Neural progenitor cell (in vitro differentiated cells): ENCODE data around the gene NCOA3. TPM values are rescaled to one million over a fixed set of nuclear protein-coding genes. Genes with fewer than 3 reads are reported as not detected.
A peak's percentile ranks its signal among the peaks of the same experiment; 100 is the strongest.

Experiments
- DNase-seq: peaks from one replicate; pipeline ENCODE4 v3.0.0-alpha.2; 2016; ENCODE audit warnings: low spot score
- H2AFZ ChIP-seq: fragments of 200-600 bp; sonication (generic); replicated peaks from 2 replicates; pipeline ENCODE4 v1.6.1; 2016; ENCODE audit warnings: antibody characterized with exemption
- H3F3A ChIP-seq: fragments of 200-600 bp; sonication (generic); 2 replicates; pipeline ENCODE4 v1.6.1; 2016; ENCODE audit warnings: antibody characterized with exemption, low read depth
- H3K27ac ChIP-seq: fragments of 200-600 bp; sonication (generic); 2 replicates; pipeline ENCODE4 v1.5.1; 2016; ENCODE audit warnings: mild to moderate bottlenecking
- H3K27me3 ChIP-seq: fragments of 200-600 bp; sonication (generic); 2 replicates; pipeline ENCODE4 v1.6.1; 2016; ENCODE audit warnings: mild to moderate bottlenecking, moderate library complexity
- H3K36me3 ChIP-seq: fragments of 200-600 bp; sonication (generic); 2 replicates; pipeline ENCODE4 v1.5.1; 2016
- H3K4me1 ChIP-seq: fragments of 200-600 bp; sonication (generic); 2 replicates; pipeline ENCODE4 v1.6.1; 2016; ENCODE audit warnings: mixed run types
- H3K4me2 ChIP-seq: fragments of 200-600 bp; sonication (generic); 2 replicates; pipeline ENCODE4 v1.6.1; 2016
- H3K4me3 ChIP-seq: fragments of 200-600 bp; sonication (generic); 2 replicates; pipeline ENCODE4 v1.5.1; 2016
- H3K79me2 ChIP-seq: fragments of 200-600 bp; sonication (generic); 2 replicates; pipeline ENCODE4 v1.6.1; 2016; ENCODE audit warnings: low read depth
- H3K9ac ChIP-seq: fragments of 200-600 bp; sonication (generic); 2 replicates; pipeline ENCODE4 v1.6.1; 2016
- H3K9me3 ChIP-seq: fragments of 200-600 bp; sonication (generic); 2 replicates; pipeline ENCODE4 v1.5.1; 2016; ENCODE audit warnings: low read depth
- H4K20me1 ChIP-seq: fragments of 200-600 bp; sonication (generic); 2 replicates; pipeline ENCODE4 v1.6.1; 2016; ENCODE audit warnings: low read depth
- H3K27ac Mint-ChIP-seq: 3 replicates; pipeline ENCODE4 v1.8.0; 2021; ENCODE audit warnings: mixed read lengths
- H3K27me3 Mint-ChIP-seq: 2 replicates; pipeline ENCODE4 v1.8.0; 2022; ENCODE audit warnings: low read depth, mild to moderate bottlenecking, inconsistent platforms, moderate library complexity, mixed read lengths; ENCODE audit not compliant: insufficient read depth
- H3K36me3 Mint-ChIP-seq: 3 replicates; pipeline ENCODE4 v1.8.0; 2021; ENCODE audit warnings: mixed read lengths
- H3K4me1 Mint-ChIP-seq: 3 replicates; pipeline ENCODE4 v1.8.0; 2021; ENCODE audit warnings: mixed read lengths
- H3K4me3 Mint-ChIP-seq: 3 replicates; pipeline ENCODE4 v1.8.0; 2021; ENCODE audit warnings: mild to moderate bottlenecking, moderate library complexity, mixed read lengths
- H3K9me3 Mint-ChIP-seq: 3 replicates; pipeline ENCODE4 v1.8.0; 2020; ENCODE audit warnings: mixed read lengths
- CTCF ChIP-seq: fragments of 200-600 bp; sonication (generic); IDR thresholded peaks from 2 replicates; pipeline ENCODE4 v1.5.1; 2017; ENCODE audit warnings: antibody characterized with exemption, mild to moderate bottlenecking
- EZH2 ChIP-seq: fragments of 200-600 bp; sonication (generic); IDR thresholded peaks from 2 replicates; pipeline ENCODE4 v1.6.1; 2017; ENCODE audit warnings: antibody characterized with exemption, mild to moderate bottlenecking, moderate library complexity
- EZH2phosphoT487 ChIP-seq: fragments of 200-600 bp; sonication (generic); IDR thresholded peaks from 2 replicates; pipeline ENCODE4 v1.6.1; 2017; ENCODE audit warnings: antibody characterized with exemption
- total RNA-seq: library from RNA; depleted of rRNA; stranded (reverse); fragments of >200 nt; gene quantifications from 2 replicates; pipeline ENCODE4 v1.2.3, GENCODE V29; 2015; ENCODE audit warnings: low replicate concordance

Gene NCOA3
- total RNA-seq, 1 donor from 2014 or later = 64.5 TPM

GRCh38 chr20:47698142-47698541 lies 196.5 kb downstream of the NCOA3 start:
- no peak for DNase-seq
- H3K4me1 Mint-ChIP-seq = no peaks in the 10 kb centered on the region
- TF ChIP-seq CTCF = no peak
- no peak for TF ChIP-seq EZH2
- TF ChIP-seq EZH2phosphoT487 = no peak
- no peak overlapping the region for H2AFZ ChIP-seq
- no peaks in the 10 kb centered on the region for H4K20me1 ChIP-seq
- no peak overlapping the region for H3K9ac ChIP-seq
- no peaks in the 10 kb centered on the region for H3K9me3 ChIP-seq
- H3K27ac Mint-ChIP-seq = no peak overlapping the region
- no peak overlapping the region for H3K4me3 Mint-ChIP-seq
- H3K4me2 ChIP-seq = no peak overlapping the region
- peaks cover 2% of the 10 kb centered on the region for H3K27me3 Mint-ChIP-seq
- no peaks in the 10 kb centered on the region for H3K4me1 ChIP-seq
- H3K79me2 ChIP-seq = no peaks in the 10 kb centered on the region
- H3K4me3 ChIP-seq = no peak overlapping the region
- no peaks in the 10 kb centered on the region for H3F3A ChIP-seq
- no peak overlapping the region for H3K27ac ChIP-seq
- H3K27me3 ChIP-seq = no peaks in the 10 kb centered on the region
- H3K36me3 ChIP-seq = no peaks in the 10 kb centered on the region
- H3K36me3 Mint-ChIP-seq = no peaks in the 10 kb centered on the region
- no peaks in the 10 kb centered on the region for H3K9me3 Mint-ChIP-seq

GRCh38 chr20:47699818-47700217 lies 198.1 kb downstream of the NCOA3 start:
- peaks cover 2% of the 10 kb centered on the region for H3K36me3 Mint-ChIP-seq
- Histone ChIP-seq H3K9ac (no peak overlapping the region), H3K9me3 (no peaks in the 10 kb centered on the region), H3K4me2 (no peak overlapping the region), H3F3A (no peaks in the 10 kb centered on the region), H4K20me1 (no peaks in the 10 kb centered on the region), H3K27ac (no peak overlapping the region), H3K79me2 (no peaks in the 10 kb centered on the region), H3K36me3 (no peaks in the 10 kb centered on the region), H3K4me1 (no peaks in the 10 kb centered on the region), H3K4me3 (no peak overlapping the region), H2AFZ (no peak overlapping the region), H3K27me3 (no peaks in the 10 kb centered on the region)
- TF ChIP-seq CTCF = no peak
- no peak for TF ChIP-seq EZH2phosphoT487
- TF ChIP-seq EZH2 = no peak
- H3K27ac Mint-ChIP-seq = peak overlapping the region; percentile 76
- H3K4me3 Mint-ChIP-seq = no peak overlapping the region
- H3K27me3 Mint-ChIP-seq = peaks cover 4% of the 10 kb centered on the region
- no peak for DNase-seq
- peaks cover under 1% of the 10 kb centered on the region for H3K4me1 Mint-ChIP-seq
- H3K9me3 Mint-ChIP-seq = no peaks in the 10 kb centered on the region

GRCh38 chr20:47700327-47700726 lies 198.6 kb downstream of the NCOA3 start:
- H2AFZ ChIP-seq = no peak overlapping the region
- no peak for DNase-seq
- H3K4me2 ChIP-seq = no peak overlapping the region
- H3K36me3 ChIP-seq = no peaks in the 10 kb centered on the region
- no peaks in the 10 kb centered on the region for H4K20me1 ChIP-seq
- no peak for TF ChIP-seq EZH2phosphoT487
- no peak for TF ChIP-seq EZH2
- no peak for TF ChIP-seq CTCF
- H3K4me1 ChIP-seq = no peaks in the 10 kb centered on the region
- Mint-ChIP-seq H3K4me1 (peaks cover 3% of the 10 kb centered on the region), H3K9me3 (no peaks in the 10 kb centered on the region), H3K27me3 (peaks cover 4% of the 10 kb centered on the region), H3K36me3 (peaks cover 2% of the 10 kb centered on the region), H3K27ac (no peak overlapping the region), H3K4me3 (no peak overlapping the region)
- no peak overlapping the region for H3K9ac ChIP-seq
- H3F3A ChIP-seq = no peaks in the 10 kb centered on the region
- H3K9me3 ChIP-seq = no peaks in the 10 kb centered on the region
- H3K27me3 ChIP-seq = no peaks in the 10 kb centered on the region
- H3K79me2 ChIP-seq = no peaks in the 10 kb centered on the region
- H3K27ac ChIP-seq = no peak overlapping the region
- no peak overlapping the region for H3K4me3 ChIP-seq
